Fibroblast of lung (primary cell): ENCODE data around the gene ASF1A. TPM values are rescaled to one million over a fixed set of nuclear protein-coding genes. Genes with fewer than 3 reads are reported as not detected.

Experiments
- DNase-seq, 2 donors: peaks; one replicate each; pipeline versions ENCODE4 v3.0.0 to v3.0.0-alpha.2; 2010; ENCODE audit warnings: low read depth in 2 of 2
- H2AFZ ChIP-seq: 2 replicates; pipeline ENCODE4 v1.5.1; 2012; ENCODE audit warnings: low read length, control low read depth, inconsistent platforms
- H3K27ac ChIP-seq: 2 replicates; pipeline ENCODE4 v1.5.1; 2011; ENCODE audit warnings: low read length, control low read depth; ENCODE audit not compliant: insufficient read depth
- H3K27me3 ChIP-seq: 2 replicates; pipeline ENCODE4 v1.5.1; 2011; ENCODE audit warnings: mild to moderate bottlenecking, low read length; ENCODE audit not compliant: control insufficient read depth, insufficient read depth
- H3K36me3 ChIP-seq: 2 replicates; pipeline ENCODE4 v1.5.1; 2011; ENCODE audit warnings: low read length; ENCODE audit not compliant: control insufficient read depth, insufficient read depth
- H3K4me1 ChIP-seq: 2 replicates; pipeline ENCODE4 v1.5.1; 2011; ENCODE audit warnings: low read length; ENCODE audit not compliant: control insufficient read depth, insufficient read depth; ENCODE audit errors: extremely low read depth
- H3K4me2 ChIP-seq: 2 replicates; pipeline ENCODE4 v1.5.1; 2011; ENCODE audit warnings: low read length, control low read depth; ENCODE audit not compliant: insufficient read depth; ENCODE audit errors: extremely low read depth
- H3K4me3 ChIP-seq, 4 experiments: fragments of 200-600 bp in 1 of 4; sonication (generic) in 1 of 4; replicated peaks in 1 of 4; 2 replicates each; pipeline ENCODE4 v1.5.1; 2011 to 2016; ENCODE audit warnings: low read length in 4 of 4, low read depth in 3 of 4, mild to moderate bottlenecking in 3 of 4, control low read depth in 2 of 4, inconsistent platforms in 1 of 4, mixed read lengths in 1 of 4; ENCODE audit not compliant: insufficient read depth in 1 of 4; ENCODE audit errors: control extremely low read depth in 1 of 4
- H3K79me2 ChIP-seq: 2 replicates; pipeline ENCODE4 v1.5.1; 2012; ENCODE audit warnings: mild to moderate bottlenecking, low read length, inconsistent platforms; ENCODE audit not compliant: control insufficient read depth, insufficient read depth
- H3K9ac ChIP-seq: 2 replicates; pipeline ENCODE4 v1.5.1; 2011; ENCODE audit warnings: mild to moderate bottlenecking, low read length, control low read depth; ENCODE audit not compliant: insufficient read depth
- H3K9me3 ChIP-seq: 2 replicates; pipeline ENCODE4 v1.5.1; 2012; ENCODE audit warnings: low read depth, low read length; ENCODE audit not compliant: control insufficient read depth, insufficient read depth
- H4K20me1 ChIP-seq: 2 replicates; pipeline ENCODE4 v1.5.1; 2011; ENCODE audit warnings: low read length; ENCODE audit not compliant: control insufficient read depth, insufficient read depth; ENCODE audit errors: extremely low read depth
- CTCF ChIP-seq, 2 donors: IDR thresholded peaks in 1 of 2; conservative IDR thresholded peaks in 1 of 2; 1 replicate in 1 of 2; 2 replicates in 1 of 2; pipeline ENCODE4 v1.5.1; 2011 to 2012; ENCODE audit warnings: low read length in 2 of 2, control low read depth in 1 of 2, inconsistent platforms in 1 of 2, low read depth in 1 of 2, mild to moderate bottlenecking in 1 of 2
- EZH2 ChIP-seq: IDR thresholded peaks from 2 replicates; pipeline ENCODE4 v1.5.1; 2012; ENCODE audit warnings: low read length, control low read depth, mild to moderate bottlenecking; ENCODE audit errors: missing control alignments
- polyA plus RNA-seq, 2 donors: library from polyadenylated mRNA; depleted of rRNA in 1 of 2; stranded (reverse) in 1 of 2; unstranded in 1 of 2; fragments of >200 nt; gene quantifications; 2 replicates each; pipeline ENCODE4 v1.2.1, GENCODE V29; 2011 to 2012; ENCODE audit warnings: missing spikeins in 1 of 2
- total RNA-seq: library from RNA; depleted of rRNA; stranded (reverse); fragments of >200 nt; gene quantifications from 2 replicates; pipeline ENCODE4 v1.2.1, GENCODE V29; 2014

Gene ASF1A
- total and polyA plus RNA-seq, 2 donors (not counting 1 experiment from before 2014, with no cell fraction given), result 16.5 to 20.3 TPM

GRCh38 chr6:118889163-118889562, 4.8 kb upstream of the ASF1A start:
- Histone ChIP-seq H3K4me2 (no peak overlapping the region), H3K27me3 (no peaks in the 10 kb centered on the region), H3K36me3 (no peaks in the 10 kb centered on the region), H3K4me1 (no peaks in the 10 kb centered on the region), H3K79me2 (peaks cover 2% of the 10 kb centered on the region), H4K20me1 (no peaks in the 10 kb centered on the region), H3K9ac (no peak overlapping the region), H3K27ac (no peak overlapping the region), H3K4me3 (no peak overlapping the region), H3K9me3 (no peaks in the 10 kb centered on the region), H2AFZ (no peak overlapping the region)
- no peak for DNase-seq
- TF ChIP-seq CTCF (conservative IDR thresholded peaks at IDR 0.05 in 1 of 2, IDR thresholded peaks at IDR 0.05 in 1 of 2; ENCODE audit: low read depth in 1 of 2, low read length in 2 of 2), result no peak

DNA sequence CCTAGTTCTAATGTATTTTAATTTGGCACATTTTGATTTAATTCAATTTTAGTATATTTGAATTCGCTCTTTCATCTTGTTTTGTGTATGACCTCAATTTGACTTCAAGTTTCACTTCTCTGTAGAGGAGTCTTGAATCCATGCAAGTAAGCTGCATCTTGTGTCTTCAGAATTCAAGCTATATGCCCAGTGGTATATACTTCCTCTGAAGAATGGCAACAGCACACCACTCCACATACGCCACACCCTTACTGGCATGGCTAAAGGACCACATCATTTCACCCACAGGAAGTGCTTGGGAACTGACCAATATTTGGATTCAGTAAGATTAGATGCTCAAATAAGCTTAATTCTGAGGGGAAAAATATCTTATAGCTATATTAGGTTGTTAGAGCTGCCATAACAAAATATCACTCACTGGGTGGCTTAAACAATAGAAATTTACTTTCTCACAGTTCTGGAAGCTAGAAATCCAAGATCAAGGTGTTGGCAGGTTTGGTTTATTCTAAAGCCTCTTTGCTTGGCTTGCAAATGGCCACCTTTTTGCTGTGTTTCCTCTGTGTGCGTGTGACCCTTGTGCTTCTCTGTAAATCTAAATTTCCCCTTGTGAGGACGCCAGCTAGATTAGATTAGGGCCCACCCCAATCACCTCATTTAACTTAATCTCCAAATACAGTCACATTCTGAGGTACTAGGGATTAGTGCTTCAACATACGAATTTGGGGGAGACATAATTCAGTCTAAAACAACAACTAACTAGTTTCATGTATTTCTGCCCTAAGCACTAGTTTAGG, 2.8 kb upstream of the ASF1A start:
- Histone ChIP-seq H2AFZ (no peak overlapping the region), H3K4me3 (peak overlapping the region in 1 of 4 experiments; percentile 77), H3K27ac (no peak overlapping the region), H3K4me2 (no peak overlapping the region), H3K4me1 (peaks cover 2% of the 10 kb centered on the region), H3K79me2 (peaks cover 13% of the 10 kb centered on the region), H4K20me1 (no peaks in the 10 kb centered on the region), H3K9me3 (no peaks in the 10 kb centered on the region), H3K9ac (no peak overlapping the region), H3K27me3 (no peaks in the 10 kb centered on the region), H3K36me3 (no peaks in the 10 kb centered on the region)
- TF ChIP-seq EZH2 (no peak), CTCF (conservative IDR thresholded peaks at IDR 0.05 in 1 of 2, IDR thresholded peaks at IDR 0.05 in 1 of 2; ENCODE audit: low read depth in 1 of 2, low read length in 2 of 2) (no peak)
- no peak for DNase-seq

- H2AFZ ChIP-seq, result peak overlapping the region; percentile 68
- H3K9ac ChIP-seq, result no peak overlapping the region
- H3K27me3 ChIP-seq, result no peaks in the 10 kb centered on the region
- H3K4me2 ChIP-seq, result peak overlapping the region; percentile 80
- peak overlapping the region; percentile 80 for H3K27ac ChIP-seq
- H3K9me3 ChIP-seq, result no peaks in the 10 kb centered on the region
- peaks cover 25% of the 10 kb centered on the region for H3K79me2 ChIP-seq
- H3K4me3 ChIP-seq, result peak overlapping the region; percentile 39 to 77 (median 66)
- no peak for TF ChIP-seq CTCF (conservative IDR thresholded peaks at IDR 0.05 in 1 of 2, IDR thresholded peaks at IDR 0.05 in 1 of 2; ENCODE audit: low read depth in 1 of 2, low read length in 2 of 2)
- no peak for TF ChIP-seq EZH2
- H3K4me1 ChIP-seq, result peaks cover 2% of the 10 kb centered on the region
- DNase-seq, result peak in 1 of 2 donors; percentile 44
- no peaks in the 10 kb centered on the region for H3K36me3 ChIP-seq
- no peaks in the 10 kb centered on the region for H4K20me1 ChIP-seq
Observed at GRCh38 chr6:118892355-118892991, 1.5 kb upstream of the ASF1A start.
